HL-60 (cell line): ENCODE measurements around the gene KRT71.

Experiments used
- GABPA ChIP-seq: IDR thresholded peaks from 2 replicates; pipeline ENCODE4 v1.6.1; 2012; ENCODE audit warnings: low read depth
- POLR2AphosphoS5 ChIP-seq: IDR thresholded peaks from 2 replicates; pipeline ENCODE4 v1.6.1; 2012; ENCODE audit warnings: low read depth
- SPI1 ChIP-seq: IDR thresholded peaks from 2 replicates; pipeline ENCODE4 v1.6.1; 2012; ENCODE audit warnings: low read depth, mild to moderate bottlenecking, borderline replicate concordance
- TF ChIP-seq, protein P1 (sequence below): IDR thresholded peaks from one replicate; pipeline ENCODE4 v1.5.1; 2011; ENCODE audit warnings: low read length, control low read depth, inconsistent platforms; ENCODE audit not compliant: insufficient read depth
- TF ChIP-seq, protein P2 (sequence below): IDR thresholded peaks from 2 replicates; pipeline ENCODE4 v1.6.1; 2012; ENCODE audit warnings: low read depth; ENCODE audit not compliant: insufficient replicate concordance

DNA sequence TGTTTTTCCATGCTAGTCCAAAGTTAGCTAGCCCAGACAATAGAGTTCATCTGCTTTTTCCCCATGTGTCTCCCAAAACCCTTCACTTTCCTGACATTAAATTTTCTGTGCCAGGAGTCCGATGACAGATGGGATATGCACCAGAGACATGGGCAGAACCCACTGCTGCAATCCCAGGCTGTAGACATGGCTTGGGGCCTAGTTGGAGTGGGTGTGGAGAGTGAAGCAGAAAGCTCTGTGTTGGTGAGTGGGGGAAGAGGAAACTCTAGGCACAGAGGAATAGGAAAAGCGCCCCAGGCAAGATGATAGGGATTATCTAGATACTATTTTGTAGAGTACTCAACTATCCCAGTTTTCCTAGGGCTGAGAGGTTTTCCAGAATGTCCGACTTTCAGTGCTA lies 25.5 kb upstream of the KRT71 start:
- TF ChIP-seq POLR2AphosphoS5 (no peak), GABPA (no peak), SPI1 (no peak)
- TF ChIP-seq, protein P1, sequence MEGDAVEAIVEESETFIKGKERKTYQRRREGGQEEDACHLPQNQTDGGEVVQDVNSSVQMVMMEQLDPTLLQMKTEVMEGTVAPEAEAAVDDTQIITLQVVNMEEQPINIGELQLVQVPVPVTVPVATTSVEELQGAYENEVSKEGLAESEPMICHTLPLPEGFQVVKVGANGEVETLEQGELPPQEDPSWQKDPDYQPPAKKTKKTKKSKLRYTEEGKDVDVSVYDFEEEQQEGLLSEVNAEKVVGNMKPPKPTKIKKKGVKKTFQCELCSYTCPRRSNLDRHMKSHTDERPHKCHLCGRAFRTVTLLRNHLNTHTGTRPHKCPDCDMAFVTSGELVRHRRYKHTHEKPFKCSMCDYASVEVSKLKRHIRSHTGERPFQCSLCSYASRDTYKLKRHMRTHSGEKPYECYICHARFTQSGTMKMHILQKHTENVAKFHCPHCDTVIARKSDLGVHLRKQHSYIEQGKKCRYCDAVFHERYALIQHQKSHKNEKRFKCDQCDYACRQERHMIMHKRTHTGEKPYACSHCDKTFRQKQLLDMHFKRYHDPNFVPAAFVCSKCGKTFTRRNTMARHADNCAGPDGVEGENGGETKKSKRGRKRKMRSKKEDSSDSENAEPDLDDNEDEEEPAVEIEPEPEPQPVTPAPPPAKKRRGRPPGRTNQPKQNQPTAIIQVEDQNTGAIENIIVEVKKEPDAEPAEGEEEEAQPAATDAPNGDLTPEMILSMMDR, result no peak
- TF ChIP-seq, protein P2, sequence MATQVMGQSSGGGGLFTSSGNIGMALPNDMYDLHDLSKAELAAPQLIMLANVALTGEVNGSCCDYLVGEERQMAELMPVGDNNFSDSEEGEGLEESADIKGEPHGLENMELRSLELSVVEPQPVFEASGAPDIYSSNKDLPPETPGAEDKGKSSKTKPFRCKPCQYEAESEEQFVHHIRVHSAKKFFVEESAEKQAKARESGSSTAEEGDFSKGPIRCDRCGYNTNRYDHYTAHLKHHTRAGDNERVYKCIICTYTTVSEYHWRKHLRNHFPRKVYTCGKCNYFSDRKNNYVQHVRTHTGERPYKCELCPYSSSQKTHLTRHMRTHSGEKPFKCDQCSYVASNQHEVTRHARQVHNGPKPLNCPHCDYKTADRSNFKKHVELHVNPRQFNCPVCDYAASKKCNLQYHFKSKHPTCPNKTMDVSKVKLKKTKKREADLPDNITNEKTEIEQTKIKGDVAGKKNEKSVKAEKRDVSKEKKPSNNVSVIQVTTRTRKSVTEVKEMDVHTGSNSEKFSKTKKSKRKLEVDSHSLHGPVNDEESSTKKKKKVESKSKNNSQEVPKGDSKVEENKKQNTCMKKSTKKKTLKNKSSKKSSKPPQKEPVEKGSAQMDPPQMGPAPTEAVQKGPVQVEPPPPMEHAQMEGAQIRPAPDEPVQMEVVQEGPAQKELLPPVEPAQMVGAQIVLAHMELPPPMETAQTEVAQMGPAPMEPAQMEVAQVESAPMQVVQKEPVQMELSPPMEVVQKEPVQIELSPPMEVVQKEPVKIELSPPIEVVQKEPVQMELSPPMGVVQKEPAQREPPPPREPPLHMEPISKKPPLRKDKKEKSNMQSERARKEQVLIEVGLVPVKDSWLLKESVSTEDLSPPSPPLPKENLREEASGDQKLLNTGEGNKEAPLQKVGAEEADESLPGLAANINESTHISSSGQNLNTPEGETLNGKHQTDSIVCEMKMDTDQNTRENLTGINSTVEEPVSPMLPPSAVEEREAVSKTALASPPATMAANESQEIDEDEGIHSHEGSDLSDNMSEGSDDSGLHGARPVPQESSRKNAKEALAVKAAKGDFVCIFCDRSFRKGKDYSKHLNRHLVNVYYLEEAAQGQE, result no peak
